Gastroesophageal sphincter (tissue), 3 donors: ENCODE data around the gene EME2.

Source experiments
- CTCF ChIP-seq, 4 experiments: fragments of 200-600 bp in 2 of 4; fragments of 450-650 bp in 2 of 4; sonication (generic) in 1 of 4; IDR thresholded peaks; one replicate each; pipeline ENCODE4 v1.5.1; 2017 to 2019; ENCODE audit warnings: antibody characterized with exemption in 4 of 4, mild to moderate bottlenecking in 2 of 4, moderate library complexity in 2 of 4
- EP300 ChIP-seq: sonication (generic); formaldehyde crosslinking; IDR thresholded peaks from one replicate; pipeline ENCODE4 v1.6.1; 2017; ENCODE audit warnings: antibody characterized with exemption, mild to moderate bottlenecking
- POLR2A ChIP-seq, 2 donors: fragments of 450-650 bp; IDR thresholded peaks; one replicate each; pipeline ENCODE4 v1.6.1; 2017; ENCODE audit warnings: antibody characterized with exemption in 2 of 2, mild to moderate bottlenecking in 2 of 2, moderate library complexity in 1 of 2
- POLR2AphosphoS5 ChIP-seq: sonication (generic); formaldehyde crosslinking; IDR thresholded peaks from one replicate; pipeline ENCODE4 v1.6.1; 2017; ENCODE audit warnings: antibody characterized with exemption

GRCh38 chr16:1757714-1758461, 14.7 kb upstream of the EME2 start:
- TF ChIP-seq CTCF (IDR thresholded peaks at IDR 0.05), result no peak
- TF ChIP-seq POLR2AphosphoS5, result no peak
- no peak for TF ChIP-seq POLR2A (IDR thresholded peaks at IDR 0.05)
- no peak for TF ChIP-seq EP300
